Neutrophil (primary cell): Measurements from ENCODE around the gene ISG15.
"Not testable (repeated sequence)": the region's sequence is repeated elsewhere in the genome, so short reads cannot be mapped to it uniquely, and the experiment has no call there.

Source experiments
- H3K27ac ChIP-seq: fragments of 200-600 bp; sonication (generic); 2 replicates; pipeline ENCODE4 v1.5.1; 2016; ENCODE audit warnings: mild to moderate bottlenecking, moderate library complexity
- H3K27me3 ChIP-seq: fragments of 200-600 bp; sonication (generic); 2 replicates; pipeline ENCODE4 v1.6.0; 2016; ENCODE audit warnings: mild to moderate bottlenecking
- H3K36me3 ChIP-seq: fragments of 200-600 bp; sonication (generic); 2 replicates; pipeline ENCODE4 v1.5.1; 2017
- H3K4me1 ChIP-seq, 2 experiments: fragments of 200-600 bp in 1 of 2; sonication (generic) in 1 of 2; 1 replicate in 1 of 2; 2 replicates in 1 of 2; pipeline versions ENCODE4 v1.5.1 to v1.6.1; 2013 to 2016; ENCODE audit warnings: low read depth in 1 of 2, low read length in 1 of 2, mild to moderate bottlenecking in 1 of 2, moderate library complexity in 1 of 2; ENCODE audit not compliant: control insufficient read depth in 1 of 2, insufficient read depth in 1 of 2
- H3K4me3 ChIP-seq, 2 experiments: fragments of 200-600 bp in 1 of 2; sonication (generic) in 1 of 2; 1 replicate in 1 of 2; 2 replicates in 1 of 2; pipeline ENCODE4 v1.5.1; 2013 to 2016; ENCODE audit warnings: low read depth in 1 of 2, low read length in 1 of 2, mild to moderate bottlenecking in 1 of 2, moderate library complexity in 1 of 2
- H3K9me3 ChIP-seq: fragments of 200-600 bp; sonication (generic); 2 replicates; pipeline ENCODE4 v1.5.1; 2016
- CTCF ChIP-seq: fragments of 200-600 bp; sonication (generic); IDR thresholded peaks from 2 replicates; pipeline ENCODE4 v1.5.1; 2016; ENCODE audit warnings: antibody characterized with exemption

Gene ISG15

GRCh38 chr1:1027791-1028190 is 14.5 kb downstream of the ISG15 start:
- peaks cover 76% of the 10 kb centered on the region for H3K27me3 ChIP-seq
- no peaks in the 10 kb centered on the region for H3K36me3 ChIP-seq
- no peak overlapping the region for H3K4me3 ChIP-seq

GRCh38 chr1:1030867-1031658 is 17.8 kb downstream of the ISG15 start:
- H3K27ac ChIP-seq, H3K4me3 ChIP-seq, H3K36me3 ChIP-seq, H3K9me3 ChIP-seq: not testable (repeated sequence)
- H3K27me3 ChIP-seq, result peaks cover 76% of the 10 kb centered on the region
- H3K4me1 ChIP-seq, result peaks cover 4 to 15% of the 10 kb centered on the region in 2 experiments

More at GRCh38 chr1:1027791-1028190, 14.5 kb downstream of the ISG15 start:
- no peak overlapping the region for H3K27ac ChIP-seq
- peaks cover 0 to 1% of the 10 kb centered on the region in 2 experiments for H3K4me1 ChIP-seq
- no peak for TF ChIP-seq CTCF
- H3K9me3 ChIP-seq, result no peaks in the 10 kb centered on the region

GRCh38 chr1:1031659-1032235 is 18.4 kb downstream of the ISG15 start:
- Histone ChIP-seq H3K9me3 (no peaks in the 10 kb centered on the region), H3K4me3 (no peak overlapping the region), H3K4me1 (peaks cover 4 to 15% of the 10 kb centered on the region in 2 experiments), H3K27me3 (peaks cover 76% of the 10 kb centered on the region), H3K36me3 (no peaks in the 10 kb centered on the region), H3K27ac (no peak overlapping the region)
- TF ChIP-seq CTCF, result no peak

GRCh38 chr1:1032424-1032823 is 19.1 kb downstream of the ISG15 start:
- H3K4me3 ChIP-seq, result no peak overlapping the region
- no peak overlapping the region for H3K27ac ChIP-seq

GRCh38 chr1:1033009-1033587 is 19.8 kb downstream of the ISG15 start:
- TF ChIP-seq CTCF, result no peak
- H3K4me1 ChIP-seq, result peaks cover 4 to 15% of the 10 kb centered on the region in 2 experiments
- H3K27me3 ChIP-seq, result peaks cover 76% of the 10 kb centered on the region
- no peaks in the 10 kb centered on the region for H3K36me3 ChIP-seq
- peak overlapping the region; percentile 38 to 49 for H3K4me3 ChIP-seq
- no peak overlapping the region for H3K27ac ChIP-seq
- H3K9me3 ChIP-seq, result no peaks in the 10 kb centered on the region

More at GRCh38 chr1:1032424-1032823, 19.1 kb downstream of the ISG15 start:
- no peak for TF ChIP-seq CTCF
- peaks cover 76% of the 10 kb centered on the region for H3K27me3 ChIP-seq
- H3K4me1 ChIP-seq, result peaks cover 4 to 15% of the 10 kb centered on the region in 2 experiments
- no peaks in the 10 kb centered on the region for H3K9me3 ChIP-seq
- no peaks in the 10 kb centered on the region for H3K36me3 ChIP-seq
